ENCODE measurements around the gene ALKBH4. TPM values are rescaled to one million over a fixed set of nuclear protein-coding genes. Genes with fewer than 3 reads are reported as not detected.

ALKBH4 gene
- total RNA-seq, 1 donor from 2014 or later, result 10.0 TPM

DNA sequence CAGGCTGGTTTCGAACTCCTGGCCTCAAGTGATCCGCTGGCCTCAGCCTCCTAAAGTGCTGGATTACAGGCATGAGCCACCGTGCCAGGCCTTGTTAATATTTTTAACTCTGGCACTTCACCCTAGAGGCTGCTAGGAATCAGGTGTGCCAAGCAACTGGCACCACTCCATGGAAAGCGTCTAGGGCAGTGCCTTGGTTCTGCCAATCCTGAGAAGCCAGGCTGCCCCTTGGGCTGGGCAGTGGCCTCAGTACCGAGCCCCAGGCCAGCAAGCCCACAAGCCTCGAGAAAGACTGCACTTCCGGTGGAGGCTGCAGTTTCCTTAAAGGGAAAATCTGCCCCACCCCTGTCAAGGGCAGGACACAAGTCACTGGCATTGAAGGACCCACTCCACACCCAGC lies 11.3 kb downstream of the ALKBH4 start:
- peaks cover 4% of the 10 kb centered on the region for H3K36me3 ChIP-seq (ENCODE audit: control insufficient read depth, insufficient read depth, low read length)
- FAIRE-seq (no peak), DNase-seq (ENCODE audit: low read depth) (no peak)

DNA sequence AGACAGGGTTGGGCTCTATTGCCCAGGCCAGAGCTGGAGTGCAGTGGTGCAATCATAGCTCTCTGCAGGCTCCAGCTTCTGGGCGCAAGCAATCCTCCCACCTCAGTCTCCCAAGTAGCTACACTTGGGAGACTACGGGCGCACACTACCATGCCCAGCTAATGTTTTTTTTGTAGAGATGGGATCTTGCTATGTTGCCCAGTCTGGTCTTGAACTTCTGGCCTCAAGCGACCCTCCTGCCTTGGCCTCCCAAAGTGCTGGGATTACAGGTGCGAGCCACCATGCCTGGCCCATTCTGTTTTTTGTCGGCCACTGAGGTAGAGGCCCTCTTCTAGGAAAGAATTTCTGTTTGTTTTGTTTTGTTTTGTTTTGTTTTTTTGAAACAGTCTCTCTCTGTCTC lies 12.2 kb downstream of the ALKBH4 start:
- no peaks in the 10 kb centered on the region for H3K27me3 ChIP-seq (ENCODE audit: control insufficient read depth, insufficient read depth, low read length)
- TF ChIP-seq, protein P1, sequence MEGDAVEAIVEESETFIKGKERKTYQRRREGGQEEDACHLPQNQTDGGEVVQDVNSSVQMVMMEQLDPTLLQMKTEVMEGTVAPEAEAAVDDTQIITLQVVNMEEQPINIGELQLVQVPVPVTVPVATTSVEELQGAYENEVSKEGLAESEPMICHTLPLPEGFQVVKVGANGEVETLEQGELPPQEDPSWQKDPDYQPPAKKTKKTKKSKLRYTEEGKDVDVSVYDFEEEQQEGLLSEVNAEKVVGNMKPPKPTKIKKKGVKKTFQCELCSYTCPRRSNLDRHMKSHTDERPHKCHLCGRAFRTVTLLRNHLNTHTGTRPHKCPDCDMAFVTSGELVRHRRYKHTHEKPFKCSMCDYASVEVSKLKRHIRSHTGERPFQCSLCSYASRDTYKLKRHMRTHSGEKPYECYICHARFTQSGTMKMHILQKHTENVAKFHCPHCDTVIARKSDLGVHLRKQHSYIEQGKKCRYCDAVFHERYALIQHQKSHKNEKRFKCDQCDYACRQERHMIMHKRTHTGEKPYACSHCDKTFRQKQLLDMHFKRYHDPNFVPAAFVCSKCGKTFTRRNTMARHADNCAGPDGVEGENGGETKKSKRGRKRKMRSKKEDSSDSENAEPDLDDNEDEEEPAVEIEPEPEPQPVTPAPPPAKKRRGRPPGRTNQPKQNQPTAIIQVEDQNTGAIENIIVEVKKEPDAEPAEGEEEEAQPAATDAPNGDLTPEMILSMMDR (IDR thresholded peaks at IDR 0.05; ENCODE audit: insufficient read depth, low read length, severe bottlenecking), result no peak
- H3K4me3 ChIP-seq (ENCODE audit: low read depth, low read length), result no peak overlapping the region
- H3K36me3 ChIP-seq (ENCODE audit: control insufficient read depth, insufficient read depth, low read length), result peaks cover 3% of the 10 kb centered on the region
- no peak for FAIRE-seq
- DNase-seq (ENCODE audit: low read depth), result no peak

More for the DNA sequence above, 11.3 kb downstream of the ALKBH4 start:
- Histone ChIP-seq H3K4me3 (ENCODE audit: low read depth, low read length) (no peak overlapping the region), H3K27me3 (ENCODE audit: control insufficient read depth, insufficient read depth, low read length) (no peaks in the 10 kb centered on the region)
- TF ChIP-seq, protein P1 (IDR thresholded peaks at IDR 0.05; ENCODE audit: insufficient read depth, low read length, severe bottlenecking), result no peak

DNA sequence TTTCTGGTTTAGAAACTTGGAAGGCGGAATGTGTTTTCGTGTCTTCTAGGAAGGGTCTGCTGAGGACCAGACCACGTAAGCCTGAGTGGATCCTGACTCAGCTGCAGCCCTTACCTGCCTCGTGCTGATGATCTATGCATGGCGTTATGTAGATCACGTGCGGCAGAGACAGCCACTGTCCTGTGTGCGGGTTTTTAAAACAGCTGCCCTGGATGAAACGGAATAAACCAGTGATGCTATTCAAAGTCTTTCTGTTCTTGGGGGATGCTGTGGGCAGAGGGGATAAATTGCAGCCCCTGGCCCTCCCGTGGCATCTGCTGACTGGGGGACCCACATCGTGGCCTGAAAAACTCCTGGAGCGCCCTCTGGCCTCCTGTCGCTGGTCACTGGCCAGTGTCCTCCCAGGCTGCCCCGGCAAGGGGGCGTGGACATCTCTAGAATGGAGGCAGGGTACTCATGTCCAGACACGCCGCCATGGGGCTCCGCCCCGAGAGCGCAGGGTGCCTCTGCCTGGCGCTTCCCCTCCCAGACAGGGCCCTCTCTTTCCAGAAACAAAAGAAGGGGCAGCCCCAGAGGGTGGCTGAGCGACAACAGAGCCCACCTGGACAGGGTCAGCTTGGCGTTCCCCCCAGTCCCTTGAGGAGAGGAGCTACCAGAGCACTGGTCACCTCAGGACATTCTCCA lies 13.2 kb downstream of the ALKBH4 start:
- Histone ChIP-seq H3K4me3 (ENCODE audit: low read depth, low read length) (no peak overlapping the region), H3K27me3 (ENCODE audit: control insufficient read depth, insufficient read depth, low read length) (no peaks in the 10 kb centered on the region), H3K36me3 (ENCODE audit: control insufficient read depth, insufficient read depth, low read length) (no peaks in the 10 kb centered on the region)
- TF ChIP-seq, protein P1 (IDR thresholded peaks at IDR 0.05; ENCODE audit: insufficient read depth, low read length, severe bottlenecking), result no peak
- DNase-seq (ENCODE audit: low read depth) (peak; percentile 48), FAIRE-seq (no peak)

DNA sequence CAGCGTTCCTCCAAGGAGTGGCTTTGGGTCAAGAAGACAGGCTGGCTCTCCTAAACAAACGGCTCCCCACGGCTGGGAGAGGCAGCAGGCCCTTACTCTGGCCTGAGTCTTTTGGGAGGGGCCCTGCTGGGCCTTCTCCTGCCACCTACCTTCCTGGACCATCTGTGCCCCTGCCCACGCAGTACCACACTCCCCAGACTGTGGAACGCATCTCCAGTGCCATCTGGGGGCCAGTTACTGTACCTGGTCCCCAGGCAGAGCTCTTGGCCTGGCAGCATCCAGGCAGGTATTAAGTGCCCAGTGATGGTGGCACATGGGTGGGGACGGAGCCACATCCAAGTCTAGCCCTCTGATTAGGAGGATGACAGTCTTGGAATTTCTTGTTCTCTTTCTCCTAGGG lies 14.4 kb downstream of the ALKBH4 start:
- no peak for FAIRE-seq
- no peak overlapping the region for H3K4me3 ChIP-seq (ENCODE audit: low read depth, low read length)
- DNase-seq (ENCODE audit: low read depth), result no peak

DNA sequence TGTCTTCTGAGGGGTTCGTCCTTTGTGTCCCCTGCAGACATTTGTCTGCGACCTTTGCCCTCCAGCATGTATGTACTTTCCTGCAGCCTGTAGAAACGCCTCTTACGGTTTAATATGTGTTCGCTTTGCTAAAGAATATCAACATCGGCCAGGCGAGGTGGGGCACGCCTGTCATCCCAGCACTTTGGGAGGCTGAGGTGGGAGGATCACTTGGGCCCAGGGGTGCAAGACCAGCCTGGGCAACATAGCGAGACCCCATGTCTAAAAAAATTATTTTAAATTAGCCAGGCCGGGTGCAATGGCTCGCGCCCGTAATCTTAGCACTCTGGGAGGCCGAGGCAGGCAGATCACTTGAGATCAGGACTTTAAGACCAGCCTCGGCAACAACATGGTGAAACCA lies 15.5 kb downstream of the ALKBH4 start:
- FAIRE-seq, result no peak
- no peaks in the 10 kb centered on the region for H3K27me3 ChIP-seq (ENCODE audit: control insufficient read depth, insufficient read depth, low read length)

More for the DNA sequence above, 14.4 kb downstream of the ALKBH4 start:
- H3K27me3 ChIP-seq (ENCODE audit: control insufficient read depth, insufficient read depth, low read length), result no peaks in the 10 kb centered on the region
- TF ChIP-seq, protein P1 (IDR thresholded peaks at IDR 0.05; ENCODE audit: insufficient read depth, low read length, severe bottlenecking), result peak; percentile 25
- H3K36me3 ChIP-seq (ENCODE audit: control insufficient read depth, insufficient read depth, low read length), result no peaks in the 10 kb centered on the region

More for the DNA sequence above, 15.5 kb downstream of the ALKBH4 start:
- DNase-seq (ENCODE audit: low read depth), result no peak
- TF ChIP-seq, protein P1 (IDR thresholded peaks at IDR 0.05; ENCODE audit: insufficient read depth, low read length, severe bottlenecking), result no peak
- H3K4me3 ChIP-seq (ENCODE audit: low read depth, low read length), result no peak overlapping the region
- no peaks in the 10 kb centered on the region for H3K36me3 ChIP-seq (ENCODE audit: control insufficient read depth, insufficient read depth, low read length)
